Measurements from ENCODE around the gene GRHL1.

Gene GRHL1

GRCh38 chr2:10042301-10043161 lies 91.0 kb downstream of the GRHL1 start:
- DNase-seq (ENCODE audit: low read depth, low spot score): no peak

DNA sequence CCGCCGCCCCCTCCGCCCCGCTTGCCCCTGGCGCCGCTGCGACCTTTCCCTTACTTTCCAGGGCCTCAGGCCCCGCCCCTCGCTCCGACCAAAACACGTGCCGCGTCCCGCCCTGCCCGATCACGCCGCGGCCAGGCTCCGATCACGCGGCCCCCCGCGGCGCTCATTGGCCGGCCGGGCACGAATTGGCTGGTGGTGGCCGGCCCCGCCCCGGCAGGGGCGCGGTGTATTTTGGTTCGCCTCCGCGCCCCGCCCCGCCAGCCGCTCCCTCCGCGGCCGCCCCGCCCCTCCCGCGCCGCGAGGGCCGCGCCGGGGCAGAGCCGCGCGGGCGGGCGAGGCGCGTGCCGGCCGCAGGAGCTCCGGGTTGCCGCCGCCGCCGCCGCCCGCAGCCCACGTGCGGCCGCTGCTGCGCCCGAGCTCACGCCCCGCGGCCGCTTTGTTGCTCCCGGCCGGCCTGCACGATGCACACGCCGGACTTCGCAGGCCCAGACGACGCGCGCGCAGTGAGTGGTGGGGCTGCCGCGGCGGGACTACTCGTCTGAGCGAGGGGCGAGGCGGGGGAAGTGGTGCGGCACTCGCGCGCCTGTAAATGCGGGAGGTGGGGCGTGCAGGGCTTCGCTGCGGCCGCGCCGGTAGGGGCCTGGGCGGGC lies 91.9 kb downstream of the GRHL1 start, which contains the start of gene KLF11:
TSS of gene KLF11 (plus strand) at position 295 of the 650 bp plus-strand sequence. CDS start at position 462, 167 bp downstream.
- DNase-seq (ENCODE audit: low read depth, low spot score): peak; percentile 69

GRCh38 chr2:10043906-10044601 lies 92.6 kb downstream of the GRHL1 start:
- peak; percentile 91 for DNase-seq (ENCODE audit: low read depth, low spot score)

DNA sequence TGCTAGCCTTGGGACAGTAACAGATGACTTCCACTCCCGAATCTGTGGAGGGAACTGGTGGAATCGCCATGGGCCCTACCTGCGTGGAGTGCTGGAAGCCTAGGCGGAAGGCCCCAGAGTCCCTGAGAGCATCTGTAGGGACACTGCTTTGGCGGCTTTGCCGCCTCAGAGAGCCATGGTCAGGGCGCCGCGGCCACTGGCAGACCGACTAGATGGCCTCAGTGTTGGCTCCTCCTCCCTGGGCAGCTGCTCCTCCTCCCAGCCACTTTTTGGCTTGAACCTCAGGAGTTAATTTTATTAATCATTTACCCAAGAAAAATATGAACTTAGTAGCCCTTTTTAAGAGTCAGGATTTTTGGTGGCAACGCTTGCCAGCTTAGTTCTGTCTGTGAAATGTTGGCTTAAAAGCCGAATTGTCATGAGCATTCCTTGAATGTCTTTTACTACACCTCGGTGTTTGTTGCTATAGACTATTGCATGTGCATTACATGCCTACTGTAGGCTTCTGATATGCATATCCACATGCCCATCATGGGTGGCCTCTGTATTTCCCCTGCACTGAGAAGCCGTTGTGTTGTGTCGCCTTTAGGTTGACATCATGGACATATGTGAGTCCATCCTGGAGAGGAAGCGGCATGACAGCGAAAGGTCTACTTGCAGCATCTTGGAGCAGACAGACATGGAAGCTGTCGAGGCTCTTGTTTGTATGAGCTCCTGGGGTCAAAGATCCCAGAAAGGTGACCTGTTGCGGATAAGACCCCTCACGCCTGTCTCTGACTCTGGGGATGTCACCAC lies 94.3 kb downstream of the GRHL1 start:
- DNase-seq (ENCODE audit: low read depth, low spot score): no peak

GRCh38 chr2:10046931-10047330 lies 95.4 kb downstream of the GRHL1 start:
- no peak for DNase-seq (ENCODE audit: low read depth, low spot score)

DNA sequence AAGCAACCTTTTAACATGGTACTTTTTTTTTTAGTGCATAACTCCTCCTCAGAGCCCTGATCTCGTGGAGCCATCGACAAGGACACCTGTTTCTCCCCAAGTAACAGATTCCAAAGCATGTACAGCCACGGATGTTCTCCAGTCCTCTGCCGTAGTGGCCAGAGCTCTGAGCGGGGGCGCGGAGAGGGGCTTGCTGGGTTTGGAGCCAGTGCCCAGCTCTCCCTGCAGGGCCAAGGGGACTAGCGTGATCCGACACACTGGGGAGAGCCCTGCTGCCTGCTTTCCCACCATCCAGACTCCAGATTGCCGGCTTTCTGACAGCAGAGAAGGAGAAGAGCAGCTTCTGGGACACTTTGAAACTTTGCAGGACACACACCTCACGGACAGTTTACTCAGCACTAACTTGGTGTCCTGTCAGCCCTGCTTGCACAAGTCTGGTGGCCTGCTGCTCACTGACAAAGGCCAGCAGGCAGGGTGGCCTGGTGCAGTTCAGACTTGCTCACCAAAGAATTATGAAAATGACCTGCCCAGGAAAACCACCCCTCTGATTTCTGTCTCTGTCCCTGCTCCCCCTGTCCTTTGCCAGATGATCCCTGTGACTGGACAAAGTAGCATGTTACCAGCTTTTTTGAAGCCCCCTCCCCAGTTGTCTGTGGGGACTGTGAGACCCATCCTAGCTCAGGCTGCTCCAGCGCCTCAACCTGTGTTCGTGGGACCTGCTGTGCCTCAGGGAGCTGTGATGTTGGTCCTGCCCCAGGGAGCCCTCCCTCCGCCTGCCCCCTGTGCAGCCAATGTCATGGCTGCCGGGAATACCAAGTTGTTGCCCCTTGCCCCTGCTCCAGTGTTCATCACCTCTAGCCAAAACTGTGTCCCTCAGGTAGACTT lies 96.4 kb downstream of the GRHL1 start:
- DNase-seq (ENCODE audit: low read depth, low spot score): no peak

DNA sequence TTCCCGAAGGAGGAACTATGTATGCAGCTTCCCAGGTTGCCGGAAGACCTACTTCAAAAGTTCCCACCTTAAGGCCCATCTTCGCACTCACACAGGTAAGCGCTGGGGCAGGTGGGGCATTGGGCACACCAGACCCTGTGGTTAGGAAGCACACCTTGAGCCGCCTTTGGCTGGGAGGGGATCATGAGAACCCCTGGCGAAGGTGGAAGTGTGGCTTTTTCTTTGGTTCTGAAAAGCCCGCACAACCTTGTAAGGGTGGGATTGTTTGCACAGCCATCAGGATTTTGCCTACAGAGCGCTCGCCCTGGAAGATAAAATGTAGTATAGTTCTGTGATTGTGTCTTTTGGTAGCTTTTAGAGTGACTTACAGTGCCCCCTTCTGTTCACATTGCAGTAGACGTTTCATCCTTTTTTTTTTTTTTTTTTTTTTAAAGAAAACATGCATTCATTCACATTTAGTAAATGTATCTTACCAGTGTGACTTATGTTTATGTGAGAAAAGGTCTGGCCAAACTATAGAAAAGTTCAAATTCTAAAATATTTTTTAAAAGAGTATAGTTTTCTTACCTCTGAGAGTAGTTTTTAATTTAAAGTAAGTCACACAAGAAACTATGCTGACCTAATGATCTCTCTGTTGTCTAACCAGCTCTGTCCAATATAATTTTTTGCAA lies 97.1 kb downstream of the GRHL1 start:
- DNase-seq (ENCODE audit: low read depth, low spot score): no peak

Measured in activated CD4-positive, CD25-positive, alpha-beta regulatory T cell treated with anti-CD3 and anti-CD28 coated beads, Interleukin-2, amount 50 U/mL, for 16 hours (primary cell).